Muscle layer of colon (tissue), 2 donors: ENCODE results near the gene TTC9.

ENCODE experiments used
- H3K27ac ChIP-seq: one replicate; pipeline ENCODE4 v1.7.0; 2013; ENCODE audit warnings: low read depth, mild to moderate bottlenecking, low read length, moderate library complexity
- H3K27me3 ChIP-seq, 2 donors: one replicate each; pipeline ENCODE4 v1.7.0; 2013; ENCODE audit warnings: low read length in 2 of 2, mild to moderate bottlenecking in 2 of 2; ENCODE audit not compliant: insufficient read depth in 2 of 2, control insufficient read depth in 1 of 2
- H3K36me3 ChIP-seq: one replicate; pipeline ENCODE4 v1.7.0; 2013; ENCODE audit warnings: mild to moderate bottlenecking, low read length; ENCODE audit not compliant: insufficient read depth
- H3K4me1 ChIP-seq: one replicate; pipeline ENCODE4 v1.7.0; 2013; ENCODE audit warnings: mild to moderate bottlenecking, low read length; ENCODE audit not compliant: insufficient read depth
- H3K4me3 ChIP-seq, 2 donors: one replicate each; pipeline ENCODE4 v1.7.0; 2013; ENCODE audit warnings: low read length in 2 of 2, low read depth in 1 of 2, mild to moderate bottlenecking in 1 of 2, moderate library complexity in 1 of 2
- H3K9ac ChIP-seq: one replicate; pipeline ENCODE4 v1.7.0; 2013; ENCODE audit warnings: low read length
- H3K9me3 ChIP-seq: one replicate; pipeline ENCODE4 v1.7.0; 2013; ENCODE audit warnings: mild to moderate bottlenecking, low read length
- donor health status: abdominal sarcoma.
- donor health status: Adenocarcinoma of cecum.

Gene TTC9

DNA sequence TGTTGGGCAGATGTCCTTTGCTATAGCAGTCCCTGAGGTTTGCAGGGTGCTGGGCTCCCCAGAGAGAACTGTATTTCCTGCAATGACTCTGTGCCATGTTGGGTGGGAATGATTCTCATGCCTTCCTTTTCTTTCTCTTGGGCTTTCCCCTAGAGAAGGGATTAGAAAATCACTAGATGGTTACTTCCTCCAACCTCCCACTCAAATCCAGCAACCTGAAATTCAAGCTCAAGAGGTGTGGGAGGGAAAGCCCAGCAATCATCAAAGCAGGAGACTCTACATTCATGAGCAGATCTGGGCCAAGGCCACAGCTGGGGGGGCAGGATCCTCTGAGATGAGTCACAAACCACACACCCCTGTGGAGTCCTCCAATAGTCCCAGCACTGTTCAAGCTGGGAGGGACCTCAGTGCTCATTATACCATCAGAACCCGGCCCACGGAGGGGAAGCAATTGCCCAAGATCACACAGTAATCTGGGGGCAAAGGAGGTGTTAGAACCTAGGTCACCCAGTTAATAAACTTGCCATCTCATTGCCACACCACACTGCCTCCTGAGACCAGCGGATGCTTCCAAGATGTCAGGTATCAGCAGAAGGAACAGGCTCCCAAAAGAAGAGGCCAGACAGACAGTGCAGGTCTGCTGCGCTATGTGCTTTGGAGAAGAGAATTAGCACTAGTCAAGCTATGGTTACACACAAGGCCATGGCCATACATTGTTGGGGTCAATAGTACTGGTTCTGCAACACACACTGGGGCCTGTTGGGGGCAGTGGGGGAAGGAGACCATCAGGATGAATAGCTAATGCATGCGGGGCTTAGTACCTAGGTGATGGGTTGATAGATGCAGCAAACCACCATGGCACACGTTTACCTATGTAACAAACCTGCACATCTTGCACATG is 65.7 kb downstream of the TTC9 start:
- no peak overlapping the region for H3K4me3 ChIP-seq
- no peaks in the 10 kb centered on the region for H3K36me3 ChIP-seq
- H3K9ac ChIP-seq, result no peak overlapping the region
- H3K27ac ChIP-seq, result no peak overlapping the region
- no peaks in the 10 kb centered on the region for H3K4me1 ChIP-seq
- no peaks in the 10 kb centered on the region for H3K9me3 ChIP-seq
- H3K27me3 ChIP-seq, result no peaks in the 10 kb centered on the region

DNA sequence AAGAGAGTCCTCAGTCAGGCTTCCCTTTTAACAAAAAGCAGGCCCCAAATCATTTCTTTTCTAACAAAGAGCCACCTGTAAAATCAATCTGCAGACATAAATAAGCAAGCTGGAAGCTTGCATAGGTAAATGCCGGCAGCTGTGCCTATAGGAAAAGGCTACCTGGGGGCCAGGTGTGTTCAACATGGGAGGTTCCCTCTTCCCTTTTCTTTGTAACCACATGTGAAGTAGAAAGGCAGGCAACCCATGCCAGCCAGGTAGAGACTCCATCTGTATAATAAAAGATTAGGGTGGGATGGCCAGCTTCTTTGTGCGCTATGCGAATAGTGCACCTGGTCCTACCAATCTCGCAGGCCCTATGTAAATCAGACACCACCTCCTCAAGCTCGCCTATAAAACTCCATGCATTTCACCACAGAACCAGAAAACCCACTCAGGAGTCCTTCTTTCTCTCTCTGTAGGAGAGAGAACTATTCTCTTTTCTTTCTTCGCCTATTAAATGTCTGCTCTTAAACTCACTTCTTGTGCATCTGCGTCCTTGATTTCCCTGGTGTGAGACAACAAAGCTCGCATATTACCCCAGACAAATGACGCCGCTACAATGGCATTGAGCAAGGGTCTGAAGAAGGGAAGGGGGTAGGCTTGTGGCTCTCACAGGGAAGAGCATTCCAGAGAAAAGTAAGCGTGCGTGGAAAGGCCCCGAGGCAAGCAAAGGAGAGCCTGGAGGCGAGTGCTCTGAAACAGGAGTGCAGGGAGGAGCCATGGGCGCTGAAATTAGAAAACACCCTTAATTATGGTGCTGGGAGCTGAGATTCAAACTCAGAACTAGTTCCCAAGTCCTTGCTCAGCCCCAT is 67.2 kb downstream of the TTC9 start:
- Histone ChIP-seq H3K27me3 (no peaks in the 10 kb centered on the region), H3K9me3 (no peaks in the 10 kb centered on the region), H3K4me1 (no peaks in the 10 kb centered on the region), H3K4me3 (no peak overlapping the region), H3K36me3 (no peaks in the 10 kb centered on the region), H3K9ac (no peak overlapping the region), H3K27ac (no peak overlapping the region)

DNA sequence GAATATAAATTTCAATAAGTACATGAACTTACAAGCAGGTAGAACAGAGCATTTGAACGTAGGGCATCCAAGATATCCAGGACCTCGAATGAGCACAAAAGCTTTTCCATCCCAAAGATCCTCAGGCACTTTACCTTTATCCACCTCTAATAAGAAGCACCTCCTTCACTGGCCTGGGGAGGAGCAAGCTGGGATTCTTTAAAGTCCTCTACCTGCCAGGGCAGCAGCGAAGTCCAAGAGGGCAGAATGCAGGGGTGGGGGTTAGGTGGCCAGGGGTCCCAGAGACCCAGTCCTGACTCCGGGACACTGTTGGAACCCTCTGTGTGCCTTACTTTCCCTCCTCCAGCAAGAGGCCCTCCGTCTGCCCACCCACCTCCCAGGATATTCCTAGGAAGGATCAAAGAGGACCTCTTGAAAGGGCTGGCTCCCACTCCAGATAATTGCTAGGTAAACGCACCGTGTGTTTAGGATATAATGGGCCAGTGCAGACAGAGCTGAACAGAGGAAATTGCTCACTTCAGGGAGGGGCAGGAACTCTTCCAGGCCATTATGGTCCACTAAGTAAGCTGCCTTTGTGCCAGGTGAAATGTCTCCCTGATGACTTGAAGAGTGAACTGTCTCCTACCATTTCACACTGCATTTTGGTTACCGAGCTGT is 68.1 kb downstream of the TTC9 start:
- no peaks in the 10 kb centered on the region for H3K36me3 ChIP-seq
- H3K27ac ChIP-seq, result no peak overlapping the region
- no peak overlapping the region for H3K9ac ChIP-seq
- H3K4me3 ChIP-seq, result no peak overlapping the region
- no peaks in the 10 kb centered on the region for H3K4me1 ChIP-seq
- H3K27me3 ChIP-seq, result no peaks in the 10 kb centered on the region
- H3K9me3 ChIP-seq, result no peaks in the 10 kb centered on the region

DNA sequence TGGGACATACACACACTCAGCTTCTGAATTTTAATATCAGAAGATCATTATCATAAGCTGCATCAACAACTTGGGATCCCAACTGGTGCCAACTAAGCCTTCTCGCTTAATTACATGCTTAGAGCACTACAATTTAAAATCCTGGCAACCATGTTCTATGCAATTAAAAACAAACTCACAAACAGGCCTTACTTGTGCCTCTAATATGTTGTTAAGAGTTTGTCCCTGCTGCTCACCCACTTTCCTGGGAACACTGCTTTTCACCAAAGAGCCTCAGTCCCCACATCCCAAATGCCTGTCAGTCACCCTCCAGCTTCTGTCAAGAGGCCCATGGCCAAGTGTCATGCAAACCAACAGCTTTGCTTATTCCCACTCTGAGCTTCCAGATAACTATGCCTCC is 69.7 kb downstream of the TTC9 start:
- Histone ChIP-seq H3K4me3 (no peak overlapping the region), H3K9me3 (no peaks in the 10 kb centered on the region), H3K36me3 (no peaks in the 10 kb centered on the region), H3K27ac (no peak overlapping the region), H3K27me3 (no peaks in the 10 kb centered on the region), H3K4me1 (no peaks in the 10 kb centered on the region), H3K9ac (no peak overlapping the region)

DNA sequence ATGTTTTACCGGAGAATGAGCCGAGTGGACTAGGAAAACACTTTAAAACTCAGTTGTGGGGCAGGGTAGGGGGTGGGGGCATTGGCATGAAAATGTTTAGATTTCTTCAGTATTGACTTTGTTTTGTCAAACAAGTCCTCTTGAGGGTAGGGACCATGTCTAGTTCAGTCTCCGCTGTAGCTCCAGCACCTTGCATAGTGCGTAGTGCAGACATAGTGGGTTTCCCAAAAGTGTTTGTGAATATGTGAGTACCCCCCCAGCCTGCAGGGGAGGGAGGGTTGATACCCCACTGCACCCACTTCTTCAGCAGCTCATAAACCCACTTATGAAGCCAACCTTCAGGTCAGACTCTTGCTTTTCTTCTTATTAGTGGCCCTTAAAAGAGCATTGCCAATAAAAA is 71.4 kb downstream of the TTC9 start:
- H3K4me1 ChIP-seq, result no peaks in the 10 kb centered on the region
- H3K9ac ChIP-seq, result no peak overlapping the region
- no peak overlapping the region for H3K27ac ChIP-seq
- no peaks in the 10 kb centered on the region for H3K9me3 ChIP-seq
- no peaks in the 10 kb centered on the region for H3K36me3 ChIP-seq
- H3K4me3 ChIP-seq, result no peak overlapping the region
- no peaks in the 10 kb centered on the region for H3K27me3 ChIP-seq

DNA sequence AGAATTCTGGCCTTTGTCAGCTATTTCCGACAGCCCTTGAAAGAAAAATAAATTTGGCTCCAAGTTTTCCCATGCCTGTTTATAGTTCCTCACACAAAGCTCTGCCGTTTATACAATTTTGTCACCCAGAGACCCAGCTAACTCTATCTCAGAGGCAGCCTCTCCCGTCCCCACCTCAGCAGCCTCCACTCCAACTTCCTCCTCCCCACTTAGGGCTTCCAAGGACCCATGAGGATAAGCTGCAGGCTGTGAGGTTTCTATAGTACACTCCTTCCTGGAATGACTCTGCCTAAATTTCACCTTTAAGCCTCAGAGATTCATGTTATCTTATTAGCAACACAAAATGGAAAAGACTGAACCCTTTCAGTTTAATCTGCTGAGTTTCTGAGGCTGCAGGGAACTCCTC is 71.8 kb downstream of the TTC9 start:
- Histone ChIP-seq H3K9me3 (no peaks in the 10 kb centered on the region), H3K36me3 (no peaks in the 10 kb centered on the region), H3K27me3 (no peaks in the 10 kb centered on the region), H3K4me3 (no peak overlapping the region), H3K27ac (no peak overlapping the region), H3K9ac (no peak overlapping the region), H3K4me1 (no peaks in the 10 kb centered on the region)

DNA sequence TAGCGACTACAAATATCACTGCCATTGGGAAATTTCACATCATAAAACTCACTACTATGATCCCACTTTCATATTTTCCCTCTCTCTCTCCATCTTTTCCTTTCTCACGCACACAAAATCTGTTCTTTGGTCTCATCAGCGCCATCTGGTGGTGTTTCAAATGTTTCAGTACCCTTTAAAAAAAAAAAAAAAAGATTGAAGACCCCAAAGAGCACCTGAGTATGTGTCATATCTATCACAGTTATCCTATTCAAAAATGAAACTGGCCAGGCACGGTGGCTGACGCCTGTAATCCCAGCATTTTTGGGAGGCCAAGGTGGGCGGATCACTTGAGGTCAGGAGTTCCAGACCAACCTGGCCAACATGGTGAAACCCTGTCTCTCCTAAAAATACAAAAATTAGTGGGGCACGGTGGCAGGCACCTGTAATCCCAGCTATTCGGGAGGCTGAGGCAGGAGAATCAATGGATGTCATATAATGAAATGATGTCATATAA is 72.4 kb downstream of the TTC9 start:
- Histone ChIP-seq H3K4me3 (no peak overlapping the region), H3K27me3 (no peaks in the 10 kb centered on the region), H3K9ac (no peak overlapping the region), H3K4me1 (no peaks in the 10 kb centered on the region), H3K36me3 (no peaks in the 10 kb centered on the region), H3K9me3 (no peaks in the 10 kb centered on the region), H3K27ac (no peak overlapping the region)

DNA sequence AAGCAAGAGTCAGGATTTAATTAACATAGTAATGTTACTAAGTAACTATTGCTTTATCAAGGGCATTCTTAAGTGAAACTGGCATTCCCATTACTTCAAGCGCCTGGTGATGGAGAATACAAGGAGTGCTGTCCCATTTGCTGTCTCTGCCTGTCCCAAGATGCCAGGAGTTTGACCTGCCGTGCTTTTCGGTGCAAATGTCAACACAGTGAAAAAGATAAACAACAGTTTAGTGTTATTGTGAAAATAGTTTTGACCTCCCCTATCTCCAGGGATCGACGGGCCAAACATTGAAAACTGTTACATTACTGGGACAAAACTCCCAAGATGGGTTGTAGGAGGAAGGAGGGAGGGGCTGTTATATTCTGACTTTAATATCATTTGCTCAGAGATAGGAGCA is 74.8 kb downstream of the TTC9 start:
- no peaks in the 10 kb centered on the region for H3K27me3 ChIP-seq
- no peak overlapping the region for H3K4me3 ChIP-seq
- H3K9me3 ChIP-seq, result no peaks in the 10 kb centered on the region
- H3K36me3 ChIP-seq, result no peaks in the 10 kb centered on the region
- H3K4me1 ChIP-seq, result no peaks in the 10 kb centered on the region
- no peak overlapping the region for H3K9ac ChIP-seq
- H3K27ac ChIP-seq, result no peak overlapping the region

DNA sequence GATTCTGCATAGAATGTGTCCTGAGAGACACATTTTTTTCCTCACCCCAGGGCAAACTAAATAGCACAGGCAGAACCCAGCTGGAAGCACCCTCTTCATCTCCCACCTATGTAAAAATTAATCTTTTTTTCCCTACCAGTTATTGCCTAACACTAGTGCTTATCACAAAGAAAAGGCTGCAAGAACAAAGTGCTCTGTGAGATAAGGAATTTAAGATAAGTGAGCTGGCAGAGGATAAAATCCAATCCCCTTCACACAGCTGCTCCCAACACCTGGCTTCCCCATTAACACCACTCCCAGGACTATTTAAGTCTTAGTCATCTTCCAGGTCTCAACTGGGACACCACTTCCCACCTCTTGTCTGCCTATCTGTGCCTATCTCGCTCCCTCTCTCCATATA is 75.2 kb downstream of the TTC9 start:
- no peak overlapping the region for H3K27ac ChIP-seq
- H3K9ac ChIP-seq, result no peak overlapping the region
- no peaks in the 10 kb centered on the region for H3K9me3 ChIP-seq

DNA sequence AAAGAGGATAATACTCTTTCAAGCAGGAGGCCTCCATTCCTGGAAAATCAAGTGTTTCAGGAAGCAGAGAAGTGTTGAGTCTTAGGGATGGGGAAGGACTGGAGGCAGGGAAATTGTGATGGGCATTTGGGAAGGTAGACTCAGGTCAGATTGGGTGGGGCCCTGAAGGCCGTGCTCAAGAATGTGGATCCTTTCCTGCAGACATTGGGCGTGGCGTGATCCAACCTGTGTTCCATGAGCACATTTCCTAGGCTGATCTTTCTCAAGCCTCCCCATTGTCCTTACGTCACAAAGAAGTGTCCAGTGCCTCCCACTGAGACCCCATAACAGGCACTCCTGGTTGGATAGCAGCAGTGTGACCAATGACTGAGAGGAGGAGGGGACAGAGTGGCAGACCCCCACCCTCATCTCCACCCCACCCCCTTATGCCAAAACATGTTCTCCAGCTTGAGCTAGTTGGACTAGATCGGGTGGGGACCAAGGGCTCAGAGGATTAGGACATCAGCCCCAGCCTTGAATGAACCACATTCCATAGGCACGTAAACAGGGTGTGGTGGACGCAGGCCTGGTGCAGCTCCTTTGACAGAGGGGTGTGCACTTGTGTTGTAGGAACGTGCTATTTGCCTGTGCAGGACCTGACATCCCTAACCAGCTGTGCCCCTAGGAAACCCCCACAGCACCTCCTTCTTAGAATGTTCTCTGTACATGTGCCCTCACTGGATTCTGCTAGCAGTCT is 76.8 kb downstream of the TTC9 start:
- H3K36me3 ChIP-seq, result no peaks in the 10 kb centered on the region
- no peaks in the 10 kb centered on the region for H3K9me3 ChIP-seq
- no peak overlapping the region for H3K9ac ChIP-seq
- no peaks in the 10 kb centered on the region for H3K4me1 ChIP-seq
- H3K27me3 ChIP-seq, result no peaks in the 10 kb centered on the region
- H3K27ac ChIP-seq, result no peak overlapping the region
- no peak overlapping the region for H3K4me3 ChIP-seq

More for the DNA sequence above, 75.2 kb downstream of the TTC9 start:
- H3K27me3 ChIP-seq, result no peaks in the 10 kb centered on the region
- H3K36me3 ChIP-seq, result no peaks in the 10 kb centered on the region
- no peaks in the 10 kb centered on the region for H3K4me1 ChIP-seq
- no peak overlapping the region for H3K4me3 ChIP-seq

DNA sequence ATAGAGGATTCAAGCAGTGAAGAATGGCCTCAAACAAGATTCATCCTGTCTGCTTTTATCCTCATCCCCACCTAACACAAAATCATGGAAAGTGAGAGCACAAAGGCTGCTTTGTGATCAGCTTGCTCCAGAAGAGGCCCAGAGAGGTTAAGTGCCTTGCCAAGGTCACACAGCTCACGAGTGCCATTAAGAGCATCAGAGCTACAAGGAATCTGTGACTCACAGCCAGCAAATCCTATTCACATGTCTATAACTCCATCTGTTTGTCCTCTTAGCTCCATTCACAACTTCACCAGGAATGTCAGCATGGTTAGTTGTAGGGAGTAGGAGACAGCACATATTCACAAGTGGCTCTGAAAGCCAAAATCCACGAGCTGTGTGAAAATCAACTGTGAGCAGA is 79.8 kb downstream of the TTC9 start:
- Histone ChIP-seq H3K9ac (no peak overlapping the region), H3K27me3 (no peaks in the 10 kb centered on the region), H3K4me1 (no peaks in the 10 kb centered on the region), H3K27ac (no peak overlapping the region), H3K36me3 (no peaks in the 10 kb centered on the region), H3K4me3 (no peak overlapping the region), H3K9me3 (no peaks in the 10 kb centered on the region)
